Mammary epithelial cell (primary cell): ENCODE data around the gene IMMP2L.

ENCODE experiments used
- CTCF ChIP-seq, 2 donors: IDR thresholded peaks in 1 of 2; conservative IDR thresholded peaks in 1 of 2; 2 replicates each; pipeline ENCODE4 v1.5.1; 2011 to 2012; ENCODE audit warnings: inconsistent platforms in 2 of 2, low read length in 2 of 2, mild to moderate bottlenecking in 2 of 2, control low read depth in 1 of 2, low read depth in 1 of 2; ENCODE audit not compliant: insufficient read depth in 1 of 2; ENCODE audit errors: extremely low read depth in 1 of 2
- EZH2 ChIP-seq: IDR thresholded peaks from 2 replicates; pipeline ENCODE4 v1.6.1; 2012; ENCODE audit warnings: low read length, inconsistent platforms, borderline replicate concordance

GRCh38 chr7:110784749-110785148, 777.5 kb downstream of the IMMP2L start:
- TF ChIP-seq CTCF (conservative IDR thresholded peaks at IDR 0.05 in 1 of 2, IDR thresholded peaks at IDR 0.05 in 1 of 2; ENCODE audit: extremely low read depth in 1 of 2, insufficient read depth in 1 of 2, low read depth in 1 of 2, low read length in 2 of 2) (no peak), EZH2 (no peak)
